Skeletal muscle tissue (tissue), 4 donors: ENCODE data around the gene PALMD. TPM values are rescaled to one million over a fixed set of nuclear protein-coding genes. Genes with fewer than 3 reads are reported as not detected.

Source experiments
- H3K27ac ChIP-seq: one replicate; pipeline ENCODE4 v1.7.0; 2013; ENCODE audit warnings: mild to moderate bottlenecking, low read depth, low read length, inconsistent platforms
- H3K27me3 ChIP-seq, 3 donors: one replicate each; pipeline ENCODE4 v1.7.0; 2013; ENCODE audit warnings: low read length in 3 of 3; ENCODE audit not compliant: control insufficient read depth in 3 of 3, insufficient read depth in 3 of 3
- H3K36me3 ChIP-seq, 3 donors: one replicate each; pipeline ENCODE4 v1.7.0; 2013; ENCODE audit warnings: low read length in 3 of 3; ENCODE audit not compliant: control insufficient read depth in 3 of 3, insufficient read depth in 3 of 3
- H3K4me1 ChIP-seq, 3 donors: one replicate each; pipeline ENCODE4 v1.7.0; 2013; ENCODE audit warnings: low read length in 3 of 3, mild to moderate bottlenecking in 3 of 3; ENCODE audit not compliant: control insufficient read depth in 3 of 3, insufficient read depth in 3 of 3
- H3K4me3 ChIP-seq, 3 donors: one replicate each; pipeline ENCODE4 v1.7.0; 2013; ENCODE audit warnings: low read length in 3 of 3
- H3K9ac ChIP-seq, 3 donors: one replicate each; pipeline ENCODE4 v1.7.0; 2013; ENCODE audit warnings: low read length in 3 of 3, mild to moderate bottlenecking in 3 of 3, moderate library complexity in 2 of 3, low read depth in 1 of 3
- H3K9me3 ChIP-seq, 3 donors: one replicate each; pipeline ENCODE4 v1.7.0; 2013; ENCODE audit warnings: low read length in 3 of 3; ENCODE audit not compliant: control insufficient read depth in 3 of 3
- total RNA-seq: library from RNA; depleted of rRNA; stranded (reverse); fragments of >200 nt; gene quantifications from one replicate; pipeline ENCODE4 v1.2.3, GENCODE V29; 2014
- donor health status: Osteomylitis.

PALMD gene
- total RNA-seq, 1 donor from 2014 or later = 46.4 TPM

- peak overlapping the region; percentile 38 for H3K27ac ChIP-seq
- H3K36me3 ChIP-seq = peaks cover 0 to 3% (median 0%) of the 10 kb centered on the region in 3 donors
- no peaks in the 10 kb centered on the region for H3K9me3 ChIP-seq
- no peaks in the 10 kb centered on the region for H3K27me3 ChIP-seq
- H3K4me3 ChIP-seq = no peak overlapping the region
- no peak overlapping the region for H3K9ac ChIP-seq
- no peaks in the 10 kb centered on the region for H3K4me1 ChIP-seq
These were observed 82.8 kb downstream of the PALMD start for GRCh38 chr1:99728494-99729235.

DNA sequence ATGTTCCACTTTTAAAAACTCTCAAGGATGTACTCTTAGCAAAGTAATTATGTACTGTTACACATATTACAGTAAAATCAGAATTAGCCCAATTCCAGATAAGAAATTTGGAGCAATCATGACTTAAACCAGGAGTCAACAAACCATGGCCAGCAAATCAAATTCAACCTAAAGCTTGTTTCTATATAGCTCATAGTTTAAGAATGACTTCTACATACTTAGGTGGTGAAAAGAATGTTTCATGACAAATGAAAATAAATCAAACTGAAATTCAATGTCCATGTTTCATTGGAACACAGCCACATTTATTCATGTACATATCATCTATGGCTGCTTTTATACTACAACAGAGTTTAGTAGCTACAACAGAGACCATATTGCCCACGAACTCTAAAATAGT, 85.5 kb downstream of the PALMD start:
- no peaks in the 10 kb centered on the region for H3K27me3 ChIP-seq
- H3K36me3 ChIP-seq = peaks cover 0 to 3% (median 0%) of the 10 kb centered on the region in 3 donors
- no peaks in the 10 kb centered on the region for H3K4me1 ChIP-seq
- H3K9ac ChIP-seq = no peak overlapping the region
- no peak overlapping the region for H3K27ac ChIP-seq
- H3K9me3 ChIP-seq = no peaks in the 10 kb centered on the region
- no peak overlapping the region for H3K4me3 ChIP-seq

GRCh38 chr1:99735852-99736251, 89.9 kb downstream of the PALMD start:
- H3K9me3 ChIP-seq = no peaks in the 10 kb centered on the region
- H3K36me3 ChIP-seq = peaks cover 0 to 5% (median 0%) of the 10 kb centered on the region in 3 donors
- H3K4me1 ChIP-seq = no peaks in the 10 kb centered on the region
- H3K9ac ChIP-seq = no peak overlapping the region
- H3K27me3 ChIP-seq = no peaks in the 10 kb centered on the region
- no peak overlapping the region for H3K4me3 ChIP-seq
- no peak overlapping the region for H3K27ac ChIP-seq

GRCh38 chr1:99737016-99737415, 91.1 kb downstream of the PALMD start:
- Histone ChIP-seq H3K27ac (no peak overlapping the region), H3K4me3 (no peak overlapping the region), H3K4me1 (no peaks in the 10 kb centered on the region), H3K36me3 (peaks cover 0 to 11% (median 0%) of the 10 kb centered on the region in 3 donors), H3K9ac (no peak overlapping the region), H3K27me3 (no peaks in the 10 kb centered on the region), H3K9me3 (no peaks in the 10 kb centered on the region)

DNA sequence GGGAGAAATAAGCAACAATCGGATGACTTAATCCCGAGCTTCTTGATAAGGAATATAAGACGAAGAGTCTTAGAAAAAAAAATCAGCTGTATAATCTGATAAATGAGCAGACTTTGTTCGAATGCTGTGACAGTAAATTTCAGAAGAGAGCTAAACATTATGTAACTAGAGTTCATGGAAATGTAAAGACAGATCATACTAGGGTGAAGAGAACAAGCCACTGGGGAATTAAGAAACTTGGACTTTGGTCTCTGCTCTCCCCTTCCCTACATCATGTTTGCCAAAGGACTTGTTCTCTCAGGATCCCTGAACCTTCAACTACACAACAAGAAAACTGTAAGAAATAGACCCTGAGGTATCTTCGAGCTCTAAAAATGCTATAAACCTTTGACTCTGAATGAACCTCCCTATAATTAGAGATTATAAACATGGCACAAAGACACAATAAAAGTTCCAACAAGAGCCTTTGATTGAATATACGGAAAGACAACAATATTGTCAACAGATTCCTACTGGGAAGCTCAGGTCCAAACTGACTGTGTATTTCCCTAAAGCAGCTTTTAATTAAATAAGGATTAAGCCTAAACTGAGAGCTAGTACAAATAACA, 93.0 kb downstream of the PALMD start:
- Histone ChIP-seq H3K36me3 (peaks cover 0 to 14% (median 0%) of the 10 kb centered on the region in 3 donors), H3K4me1 (no peaks in the 10 kb centered on the region), H3K4me3 (no peak overlapping the region), H3K27me3 (no peaks in the 10 kb centered on the region), H3K9me3 (no peaks in the 10 kb centered on the region), H3K27ac (no peak overlapping the region), H3K9ac (no peak overlapping the region)

GRCh38 chr1:99740141-99740540, 94.2 kb downstream of the PALMD start:
- Histone ChIP-seq H3K9me3 (no peaks in the 10 kb centered on the region), H3K9ac (no peak overlapping the region), H3K27me3 (no peaks in the 10 kb centered on the region), H3K4me3 (no peak overlapping the region), H3K36me3 (peaks cover 0 to 14% (median 0%) of the 10 kb centered on the region in 3 donors), H3K27ac (no peak overlapping the region), H3K4me1 (no peaks in the 10 kb centered on the region)

Other genes with a start within 250 kb of the PALMD start
- gene FRRS1, start 120.5 kb downstream of the PALMD start, total RNA-seq = 5.7 TPM
- 156 TPM for gene AGL, start 204.2 kb downstream of the PALMD start, total RNA-seq